Activated CD4-positive, CD25-positive, alpha-beta regulatory T cell treated with anti-CD3 and anti-CD28 coated beads, Interleukin-2, amount 50 U/mL, for 16 hours (primary cell): Measurements from ENCODE around the gene HOXB7.
A peak's percentile ranks its signal among the peaks of the same experiment; 100 is the strongest.

Experiments used
- DNase-seq: peaks from one replicate; pipeline ENCODE4 v3.0.0-alpha.2; 2020; ENCODE audit warnings: low read depth, low spot score

Gene HOXB7

GRCh38 chr17:48623583-48623982 lies 12.8 kb upstream of the HOXB7 start:
- DNase-seq, result no peak

- DNase-seq, result no peak
Observed at GRCh38 chr17:48622857-48623256, 12.0 kb upstream of the HOXB7 start.

GRCh38 chr17:48621410-48622392 lies 10.9 kb upstream of the HOXB7 start:
- no peak for DNase-seq

GRCh38 chr17:48620461-48621139 lies 9.8 kb upstream of the HOXB7 start:
- no peak for DNase-seq

- DNase-seq, result no peak
Observed at GRCh38 chr17:48619826-48620449, 9.1 kb upstream of the HOXB7 start.

GRCh38 chr17:48618256-48618896 lies 7.6 kb upstream of the HOXB7 start:
- DNase-seq, result peak; percentile 68

- no peak for DNase-seq
Observed at GRCh38 chr17:48617471-48618255, 6.8 kb upstream of the HOXB7 start.

- DNase-seq, result no peak
Observed at GRCh38 chr17:48616717-48617470, 6.1 kb upstream of the HOXB7 start.

- DNase-seq, result no peak
Observed at GRCh38 chr17:48615963-48616716, 5.3 kb upstream of the HOXB7 start.

GRCh38 chr17:48615047-48615962 lies 4.5 kb upstream of the HOXB7 start, which contains the start of gene HOXB8:
TSS of gene HOXB8 (minus strand) at chr17:48615292. CDS start at chr17:48614704, 588 bp downstream.
- DNase-seq, result no peak

- DNase-seq, result no peak
Observed at GRCh38 chr17:48613862-48614694, 3.3 kb upstream of the HOXB7 start.

- no peak for DNase-seq
Observed at GRCh38 chr17:48612854-48613691, 2.3 kb upstream of the HOXB7 start.

- no peak for DNase-seq
Observed at GRCh38 chr17:48612456-48612853, 1.6 kb upstream of the HOXB7 start.

- DNase-seq, result no peak
Observed at GRCh38 chr17:48611681-48612455, 1.1 kb upstream of the HOXB7 start.

GRCh38 chr17:48611213-48611612 lies 396 bp upstream of the HOXB7 start:
- DNase-seq, result no peak
